Fibroblast of peridontal ligament (primary cell): ENCODE measurements around the gene ALG11.
"Not testable (repeated sequence)": the region's sequence is repeated elsewhere in the genome, so short reads cannot be mapped to it uniquely, and the experiment has no call there.

ENCODE experiments used
- DNase-seq: peaks from one replicate; pipeline ENCODE4 v3.0.0-alpha.2; 2010; ENCODE audit errors: extremely low read depth

Gene ALG11, protein sequence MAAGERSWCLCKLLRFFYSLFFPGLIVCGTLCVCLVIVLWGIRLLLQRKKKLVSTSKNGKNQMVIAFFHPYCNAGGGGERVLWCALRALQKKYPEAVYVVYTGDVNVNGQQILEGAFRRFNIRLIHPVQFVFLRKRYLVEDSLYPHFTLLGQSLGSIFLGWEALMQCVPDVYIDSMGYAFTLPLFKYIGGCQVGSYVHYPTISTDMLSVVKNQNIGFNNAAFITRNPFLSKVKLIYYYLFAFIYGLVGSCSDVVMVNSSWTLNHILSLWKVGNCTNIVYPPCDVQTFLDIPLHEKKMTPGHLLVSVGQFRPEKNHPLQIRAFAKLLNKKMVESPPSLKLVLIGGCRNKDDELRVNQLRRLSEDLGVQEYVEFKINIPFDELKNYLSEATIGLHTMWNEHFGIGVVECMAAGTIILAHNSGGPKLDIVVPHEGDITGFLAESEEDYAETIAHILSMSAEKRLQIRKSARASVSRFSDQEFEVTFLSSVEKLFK

GRCh38 chr13:52011632-52012511 lies at the start of gene ALG11:
Gene ALG11, plus strand, starts transcription at chr13:52012398. Its CDS starts 21 bp downstream, at chr13:52012419.
- DNase-seq, result peak; percentile 97

GRCh38 chr13:51966186-51966585 lies 46.0 kb upstream of the ALG11 start:
- no peak for DNase-seq

GRCh38 chr13:51967482-51968446 lies 44.4 kb upstream of the ALG11 start:
- DNase-seq, result no peak

DNA sequence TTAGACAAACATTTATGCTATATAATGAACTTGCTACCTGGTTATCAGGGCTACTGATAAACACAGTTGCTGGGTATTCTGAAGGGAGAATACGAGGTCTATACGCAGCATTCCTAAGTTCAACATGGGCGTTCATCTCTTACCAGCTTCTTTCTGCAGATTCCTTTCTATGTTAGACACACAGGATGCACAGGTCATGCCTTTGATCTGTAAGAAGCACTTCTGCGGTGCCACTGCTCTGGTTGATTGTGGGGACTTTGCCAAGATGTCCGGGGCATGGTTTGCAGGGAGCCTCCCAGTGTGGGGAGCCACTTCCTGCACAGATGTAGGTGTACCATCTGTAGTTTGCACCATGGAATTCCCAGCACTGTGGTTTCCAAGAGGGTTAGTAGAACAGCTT lies 41.8 kb upstream of the ALG11 start:
- no peak for DNase-seq

DNA sequence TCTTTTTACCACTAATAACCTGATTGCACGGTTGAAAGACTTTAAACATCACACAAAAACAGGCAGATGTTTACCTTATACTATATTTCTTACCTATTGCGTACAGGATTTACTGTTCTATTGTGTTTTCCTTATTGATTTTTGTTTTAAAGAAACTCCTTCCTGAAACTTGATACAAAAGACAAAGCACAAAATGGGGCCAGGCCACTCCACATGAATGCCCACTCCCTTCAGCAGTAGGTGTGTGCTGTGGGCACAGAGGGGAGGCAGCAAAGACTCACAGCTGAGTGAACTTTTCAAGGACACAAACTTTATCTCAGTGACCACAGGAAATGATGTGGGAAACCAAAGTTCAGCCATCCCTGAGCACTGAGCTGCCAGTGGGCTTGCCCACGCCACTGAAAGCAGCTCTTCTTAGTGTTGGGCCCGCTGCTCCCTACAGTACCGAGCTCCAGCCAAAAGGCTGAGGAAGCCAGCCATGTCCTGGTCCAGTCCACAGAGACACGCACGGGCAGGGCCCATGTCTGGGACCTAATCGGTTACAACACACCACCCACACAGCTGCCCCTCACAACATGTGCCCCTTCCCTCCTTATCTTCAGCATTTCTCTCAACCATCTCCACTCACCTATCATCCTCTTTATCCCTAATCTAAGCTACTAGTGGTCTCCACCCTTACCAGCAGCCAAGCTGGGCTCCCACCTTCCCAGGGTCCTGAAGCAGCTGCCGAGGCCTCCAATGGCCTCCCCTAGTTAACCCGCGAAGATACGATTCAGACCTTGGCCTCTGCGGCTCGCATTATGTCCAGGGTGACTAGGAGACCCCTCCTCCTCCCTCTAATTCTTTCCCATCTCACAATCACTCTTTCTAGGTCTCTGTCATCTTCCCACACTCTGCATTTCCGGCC lies 40.4 kb upstream of the ALG11 start:
- DNase-seq, result no peak

- DNase-seq, result no peak
These were observed 37.7 kb upstream of the ALG11 start for GRCh38 chr13:51974482-51974881.

GRCh38 chr13:51976423-51976822 lies 35.8 kb upstream of the ALG11 start:
- no peak for DNase-seq

DNA sequence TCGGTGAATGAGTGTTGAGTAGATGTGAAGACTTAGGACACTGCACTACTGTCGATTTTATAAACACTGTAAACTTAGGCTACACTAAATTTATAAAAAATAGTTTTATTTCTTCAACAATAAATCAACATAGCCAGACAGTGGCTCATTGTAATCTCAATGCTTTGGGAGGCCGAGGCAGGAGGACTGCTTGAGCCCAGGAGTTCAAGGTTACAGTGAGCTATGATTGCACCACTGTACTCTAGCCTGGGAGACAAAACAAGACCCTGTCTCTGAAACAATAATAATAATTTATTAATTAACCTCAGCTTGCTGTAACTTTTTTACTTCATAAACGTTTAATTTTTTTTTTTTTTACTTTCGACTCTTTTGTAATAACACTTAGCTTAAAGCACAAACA lies 35.3 kb upstream of the ALG11 start:
- DNase-seq, result no peak

DNA sequence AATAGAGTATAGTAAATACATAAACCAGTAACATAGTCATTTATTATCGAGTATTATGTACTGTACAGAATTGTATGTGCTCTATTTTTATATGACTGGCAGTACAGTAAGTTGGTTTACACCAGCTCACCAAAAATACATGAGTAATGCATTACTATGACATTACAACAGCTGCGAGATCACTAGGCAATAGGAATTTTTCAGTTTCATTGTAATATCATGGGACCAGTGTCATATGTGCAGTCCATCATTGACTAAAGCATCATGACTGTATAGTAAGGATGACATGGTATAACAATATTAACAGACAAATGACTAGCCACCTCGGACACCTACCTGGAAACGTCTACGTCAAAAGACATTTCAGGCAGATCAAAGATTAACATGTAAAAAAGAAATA lies 34.6 kb upstream of the ALG11 start:
- DNase-seq, result no peak

GRCh38 chr13:51978796-51979556 lies 33.2 kb upstream of the ALG11 start:
- no peak for DNase-seq

DNA sequence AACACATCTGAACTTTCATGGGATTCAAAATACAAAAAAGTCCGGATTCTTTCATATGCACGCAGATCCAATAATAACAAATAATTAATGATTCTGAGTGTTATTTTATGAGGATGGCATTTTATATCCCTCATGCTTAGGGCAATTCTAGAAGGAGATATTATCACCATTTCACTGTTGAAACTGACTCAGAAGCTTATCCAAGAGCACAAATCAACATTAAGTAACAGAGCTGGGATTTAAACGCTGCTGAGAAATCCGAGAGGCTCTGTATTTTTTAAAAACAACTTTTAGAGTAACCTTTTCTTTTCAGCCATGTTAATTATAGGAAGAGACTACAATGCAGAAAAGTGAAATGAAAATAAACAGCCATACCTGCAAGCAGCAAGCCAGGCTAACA lies 31.3 kb upstream of the ALG11 start:
- DNase-seq, result no peak

GRCh38 chr13:51981355-51981754 lies 30.8 kb upstream of the ALG11 start:
- DNase-seq, result no peak

GRCh38 chr13:51983292-51983691 lies 28.9 kb upstream of the ALG11 start:
- DNase-seq, result not testable (repeated sequence)

DNA sequence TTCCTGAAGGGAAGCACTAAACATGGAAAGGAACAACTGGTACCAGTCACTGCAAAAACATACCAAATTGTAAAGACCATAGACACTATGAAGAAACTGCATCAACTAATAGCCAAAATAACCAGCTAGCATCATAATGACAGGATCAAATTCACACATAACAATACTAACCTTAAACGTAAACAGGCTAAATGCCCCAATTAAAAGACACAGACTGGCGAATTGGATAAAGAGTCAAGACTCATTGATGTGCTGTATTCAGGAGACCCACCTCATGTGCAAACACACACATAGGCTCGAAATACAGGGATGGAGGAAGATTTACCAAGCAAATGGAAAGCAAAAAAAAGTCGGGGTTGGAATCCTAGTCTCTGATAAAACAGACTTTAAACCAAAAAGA lies 27.3 kb upstream of the ALG11 start:
- DNase-seq, result not testable (repeated sequence)

- no peak for DNase-seq
These were observed 23.1 kb upstream of the ALG11 start for GRCh38 chr13:51988988-51989618.

DNA sequence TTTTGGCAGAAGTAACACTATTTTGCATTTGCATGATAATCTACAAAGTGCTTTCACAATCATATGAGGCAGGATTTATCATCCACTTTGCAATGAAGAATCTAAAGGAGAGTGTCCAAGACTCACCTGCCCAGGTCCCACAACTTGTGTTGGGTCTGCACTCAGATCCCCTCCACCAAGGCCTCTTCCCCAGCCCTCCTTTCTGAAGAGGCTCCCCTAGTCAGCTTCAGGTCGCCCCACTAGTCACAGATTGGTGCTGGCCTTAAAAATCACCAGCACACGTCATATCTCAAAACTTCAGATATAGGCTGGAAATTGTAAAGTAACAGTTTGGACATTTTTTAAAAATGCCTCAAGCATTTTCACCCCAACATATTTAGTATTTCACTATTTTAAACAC lies 18.5 kb upstream of the ALG11 start:
- no peak for DNase-seq

- DNase-seq, result no peak
These were observed 16.3 kb upstream of the ALG11 start for GRCh38 chr13:51995677-51996551.

GRCh38 chr13:51996641-51997040 lies 15.6 kb upstream of the ALG11 start:
- DNase-seq, result no peak
